Lower lobe of right lung (tissue), 2 donors: ENCODE results near the gene TJP2. TPM values are rescaled to one million over a fixed set of nuclear protein-coding genes. Genes with fewer than 3 reads are reported as not detected.
A peak's percentile ranks its signal among the peaks of the same experiment; 100 is the strongest.

Source experiments
- ATAC-seq, 2 donors: fragments of 200-7000 bp; cut with Tn5 transposase; one replicate each; pipeline ENCODE4 v1.9.1; 2020 to 2022; ENCODE audit warnings: mild to moderate bottlenecking in 2 of 2, moderate library complexity in 2 of 2
- DNase-seq: peaks from one replicate; pipeline ENCODE4 v3.0.0-alpha.2; 2020
- H3K27ac ChIP-seq: fragments of 200-600 bp; one replicate; pipeline ENCODE4 v1.8.0; 2022
- H3K27me3 ChIP-seq: fragments of 200-600 bp; one replicate; pipeline ENCODE4 v1.8.0; 2022; ENCODE audit warnings: low read depth
- H3K36me3 ChIP-seq: fragments of 200-600 bp; one replicate; pipeline ENCODE4 v1.8.0; 2022; ENCODE audit warnings: mild to moderate bottlenecking
- H3K4me1 ChIP-seq: fragments of 200-600 bp; one replicate; pipeline ENCODE4 v1.8.0; 2022
- H3K4me3 ChIP-seq: fragments of 200-600 bp; one replicate; pipeline ENCODE4 v1.8.0; 2022; ENCODE audit warnings: mild to moderate bottlenecking
- H3K9me3 ChIP-seq: fragments of 200-600 bp; one replicate; pipeline ENCODE4 v1.8.0; 2022
- intact Hi-C: fragments of 100-400 bp; cut with DNase I; formaldehyde crosslinking; loops from one replicate; pipeline ENCODE4 v1.11.0; 2022
- total RNA-seq: library from RNA; stranded (reverse); fragmentation: NEBNext Ultra II Directional; extraction: Animal tissue kit (Norgen Biotek cat#: 25700); gene quantifications from one replicate; pipeline ENCODE4 v1.2.1, GENCODE V29; 2021
- TF ChIP-seq, protein P1 (sequence below): fragments of 200-600 bp; IDR thresholded peaks from one replicate; pipeline ENCODE4 v1.8.0; 2022; ENCODE audit warnings: antibody characterized with exemption, mild to moderate bottlenecking
- donor health status: DM: no; HTN: yes; CAD: no; lungs with severe emphysema.

Gene TJP2
- total RNA-seq, 1 donor from 2014 or later: 124 TPM

DNA sequence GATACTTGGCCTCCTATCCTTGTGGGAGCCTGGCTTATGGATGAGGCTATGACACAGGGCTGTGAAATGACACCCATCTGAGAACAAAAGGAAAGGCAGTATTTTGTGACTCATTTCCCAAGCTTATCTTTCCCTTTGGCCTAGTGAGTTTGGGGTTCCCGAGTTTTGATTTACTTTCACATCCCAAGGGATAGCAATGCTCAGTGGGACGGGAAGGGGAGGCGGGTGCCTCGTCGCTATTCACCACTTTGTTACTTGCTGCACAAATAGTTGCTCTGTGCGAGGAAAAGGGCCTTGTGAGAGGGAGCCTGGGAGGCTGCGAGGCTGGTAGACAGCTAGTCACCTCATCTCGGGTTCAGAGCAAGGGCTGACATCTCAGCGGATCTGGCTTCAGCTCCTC, 91.8 kb downstream of the TJP2 start:
- no peaks in the 10 kb centered on the region for H3K27me3 ChIP-seq
- no peak overlapping the region for H3K4me3 ChIP-seq
- TF ChIP-seq, protein P1, sequence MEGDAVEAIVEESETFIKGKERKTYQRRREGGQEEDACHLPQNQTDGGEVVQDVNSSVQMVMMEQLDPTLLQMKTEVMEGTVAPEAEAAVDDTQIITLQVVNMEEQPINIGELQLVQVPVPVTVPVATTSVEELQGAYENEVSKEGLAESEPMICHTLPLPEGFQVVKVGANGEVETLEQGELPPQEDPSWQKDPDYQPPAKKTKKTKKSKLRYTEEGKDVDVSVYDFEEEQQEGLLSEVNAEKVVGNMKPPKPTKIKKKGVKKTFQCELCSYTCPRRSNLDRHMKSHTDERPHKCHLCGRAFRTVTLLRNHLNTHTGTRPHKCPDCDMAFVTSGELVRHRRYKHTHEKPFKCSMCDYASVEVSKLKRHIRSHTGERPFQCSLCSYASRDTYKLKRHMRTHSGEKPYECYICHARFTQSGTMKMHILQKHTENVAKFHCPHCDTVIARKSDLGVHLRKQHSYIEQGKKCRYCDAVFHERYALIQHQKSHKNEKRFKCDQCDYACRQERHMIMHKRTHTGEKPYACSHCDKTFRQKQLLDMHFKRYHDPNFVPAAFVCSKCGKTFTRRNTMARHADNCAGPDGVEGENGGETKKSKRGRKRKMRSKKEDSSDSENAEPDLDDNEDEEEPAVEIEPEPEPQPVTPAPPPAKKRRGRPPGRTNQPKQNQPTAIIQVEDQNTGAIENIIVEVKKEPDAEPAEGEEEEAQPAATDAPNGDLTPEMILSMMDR: no peak
- no peaks in the 10 kb centered on the region for H3K4me1 ChIP-seq
- H3K27ac ChIP-seq: no peak overlapping the region
- no peak for DNase-seq
- H3K36me3 ChIP-seq: no peaks in the 10 kb centered on the region
- intact Hi-C loops: no loop called here
- H3K9me3 ChIP-seq: no peaks in the 10 kb centered on the region
- no peak for ATAC-seq

- Histone ChIP-seq H3K27ac (no peak overlapping the region), H3K36me3 (no peaks in the 10 kb centered on the region), H3K4me1 (no peaks in the 10 kb centered on the region), H3K9me3 (peaks cover 4% of the 10 kb centered on the region), H3K27me3 (no peaks in the 10 kb centered on the region), H3K4me3 (no peak overlapping the region)
- no peak for DNase-seq
- intact Hi-C loops: no loop called here
- TF ChIP-seq, protein P1: no peak
- ATAC-seq: no peak
Measured at GRCh38 chr9:69272212-69272611, 98.1 kb downstream of the TJP2 start.

- TF ChIP-seq, protein P1: no peak
- Histone ChIP-seq H3K27me3 (no peaks in the 10 kb centered on the region), H3K4me3 (no peak overlapping the region), H3K27ac (no peak overlapping the region), H3K9me3 (peaks cover 4% of the 10 kb centered on the region), H3K36me3 (no peaks in the 10 kb centered on the region), H3K4me1 (no peaks in the 10 kb centered on the region)
- intact Hi-C loops: no loop called here
- DNase-seq: no peak
- ATAC-seq: peak in 1 of 2 donors; percentile 29
Measured at GRCh38 chr9:69273161-69273560, 99.1 kb downstream of the TJP2 start.

- Histone ChIP-seq H3K27me3 (no peaks in the 10 kb centered on the region), H3K27ac (no peak overlapping the region), H3K36me3 (no peaks in the 10 kb centered on the region), H3K9me3 (peaks cover 4% of the 10 kb centered on the region), H3K4me1 (no peaks in the 10 kb centered on the region), H3K4me3 (no peak overlapping the region)
- ATAC-seq (peak; percentile 98), DNase-seq (peak; percentile 61)
- TF ChIP-seq, protein P1: no peak
- intact Hi-C loops: no loop called here
Measured at GRCh38 chr9:69276775-69277174, 102.7 kb downstream of the TJP2 start.

- no peak for DNase-seq
- Histone ChIP-seq H3K9me3 (peaks cover 4% of the 10 kb centered on the region), H3K27ac (no peak overlapping the region), H3K4me3 (no peak overlapping the region), H3K4me1 (no peaks in the 10 kb centered on the region), H3K36me3 (no peaks in the 10 kb centered on the region), H3K27me3 (no peaks in the 10 kb centered on the region)
- TF ChIP-seq, protein P1: no peak
- ATAC-seq: no peak
- intact Hi-C loops: no loop called here
Measured at GRCh38 chr9:69279084-69279731, 105.1 kb downstream of the TJP2 start.
